ENCODE data around the gene TNK1.

The TNK1 gene

GRCh38 chr17:7431231-7431630 is 50.3 kb downstream of the TNK1 start:
- TF ChIP-seq CEBPB (IDR thresholded peaks at IDR 0.05) (no peak), MAX (IDR thresholded peaks at IDR 0.05) (no peak), TCF12 (IDR thresholded peaks at IDR 0.05; ENCODE audit: low read depth) (no peak), TAF1 (IDR thresholded peaks at IDR 0.05; ENCODE audit: low read depth) (no peak), REST (IDR thresholded peaks at IDR 0.05; ENCODE audit: low read depth) (no peak), EGR1 (IDR thresholded peaks at IDR 0.05) (no peak), ZBTB7A (IDR thresholded peaks at IDR 0.05; ENCODE audit: low read depth) (no peak), YY1 (IDR thresholded peaks at IDR 0.05; ENCODE audit: low read depth) (no peak), EP300 (IDR thresholded peaks at IDR 0.05; ENCODE audit: borderline replicate concordance) (no peak), USF1 (IDR thresholded peaks at IDR 0.05) (no peak), TEAD4 (IDR thresholded peaks at IDR 0.05) (no peak), FOXM1 (IDR thresholded peaks at IDR 0.05; ENCODE audit: borderline replicate concordance, low read depth) (no peak), NFIC (IDR thresholded peaks at IDR 0.05) (no peak), CREB1 (IDR thresholded peaks at IDR 0.05; ENCODE audit: low read depth) (no peak), RAD21 (IDR thresholded peaks at IDR 0.05; ENCODE audit: low read depth) (no peak)

GRCh38 chr17:7432296-7432695 is 51.4 kb downstream of the TNK1 start:
- TF ChIP-seq TAF1 (IDR thresholded peaks at IDR 0.05; ENCODE audit: low read depth) (no peak), CEBPB (IDR thresholded peaks at IDR 0.05) (no peak), YY1 (IDR thresholded peaks at IDR 0.05; ENCODE audit: low read depth) (no peak), TEAD4 (IDR thresholded peaks at IDR 0.05) (no peak), ZBTB7A (IDR thresholded peaks at IDR 0.05; ENCODE audit: low read depth) (no peak), RAD21 (IDR thresholded peaks at IDR 0.05; ENCODE audit: low read depth) (no peak), EGR1 (IDR thresholded peaks at IDR 0.05) (no peak), TCF12 (IDR thresholded peaks at IDR 0.05; ENCODE audit: low read depth) (no peak), REST (IDR thresholded peaks at IDR 0.05; ENCODE audit: low read depth) (no peak), USF1 (IDR thresholded peaks at IDR 0.05) (no peak), FOXM1 (IDR thresholded peaks at IDR 0.05; ENCODE audit: borderline replicate concordance, low read depth) (no peak), NFIC (IDR thresholded peaks at IDR 0.05) (no peak), EP300 (IDR thresholded peaks at IDR 0.05; ENCODE audit: borderline replicate concordance) (no peak), MAX (IDR thresholded peaks at IDR 0.05) (no peak), CREB1 (IDR thresholded peaks at IDR 0.05; ENCODE audit: low read depth) (no peak)

- no peak for TF ChIP-seq YY1 (IDR thresholded peaks at IDR 0.05; ENCODE audit: low read depth)
- TF ChIP-seq TEAD4 (IDR thresholded peaks at IDR 0.05), result peak; percentile 1; the same call in 1 of the 2 replicates
- no peak for TF ChIP-seq EP300 (IDR thresholded peaks at IDR 0.05; ENCODE audit: borderline replicate concordance)
- TF ChIP-seq MAX (IDR thresholded peaks at IDR 0.05), result peak; percentile 13; the same call in 1 of the 2 replicates
- TF ChIP-seq TAF1 (IDR thresholded peaks at IDR 0.05; ENCODE audit: low read depth), result no peak
- TF ChIP-seq FOXM1 (IDR thresholded peaks at IDR 0.05; ENCODE audit: borderline replicate concordance, low read depth), result no peak
Measured at GRCh38 chr17:7435676-7436555, 55.0 kb downstream of the TNK1 start.

GRCh38 chr17:7436556-7437368 is 55.9 kb downstream of the TNK1 start:
- TF ChIP-seq TAF1 (IDR thresholded peaks at IDR 0.05; ENCODE audit: low read depth) (no peak), NFIC (IDR thresholded peaks at IDR 0.05) (no peak), TCF12 (IDR thresholded peaks at IDR 0.05; ENCODE audit: low read depth) (no peak), CREB1 (IDR thresholded peaks at IDR 0.05; ENCODE audit: low read depth) (no peak), EGR1 (IDR thresholded peaks at IDR 0.05) (no peak), RAD21 (IDR thresholded peaks at IDR 0.05; ENCODE audit: low read depth) (no peak), TEAD4 (IDR thresholded peaks at IDR 0.05) (no peak), FOXM1 (IDR thresholded peaks at IDR 0.05; ENCODE audit: borderline replicate concordance, low read depth) (no peak), USF1 (IDR thresholded peaks at IDR 0.05) (no peak), REST (IDR thresholded peaks at IDR 0.05; ENCODE audit: low read depth) (no peak), YY1 (IDR thresholded peaks at IDR 0.05; ENCODE audit: low read depth) (no peak), EP300 (IDR thresholded peaks at IDR 0.05; ENCODE audit: borderline replicate concordance) (no peak), MAX (IDR thresholded peaks at IDR 0.05) (no peak), CEBPB (IDR thresholded peaks at IDR 0.05) (no peak), ZBTB7A (IDR thresholded peaks at IDR 0.05; ENCODE audit: low read depth) (no peak)
